HepG2 (cell line): ENCODE results near the gene VARS2. TPM values are rescaled to one million over a fixed set of nuclear protein-coding genes. Genes with fewer than 3 reads are reported as not detected.

ENCODE experiments used
- ATRX ChIP-seq: sonication (generic); formaldehyde crosslinking; IDR thresholded peaks from 2 replicates; pipeline ENCODE4 v1.4.0; 2020; ENCODE audit warnings: missing genetic modification reagents, borderline replicate concordance
- ETV6 ChIP-seq: sonication (generic); formaldehyde crosslinking; conservative IDR thresholded peaks from 2 replicates; pipeline ENCODE4 v1.4.0; 2020; ENCODE audit warnings: missing genetic modification reagents
- HNRNPH1 ChIP-seq: fragments of 200-400 bp; formaldehyde crosslinking; optimal IDR thresholded peaks from 2 replicates; pipeline ENCODE3; 2017; ENCODE audit warnings: mild to moderate bottlenecking, low read depth, low read length
- JARID2 ChIP-seq: sonication (generic); formaldehyde crosslinking; IDR thresholded peaks from 2 replicates; pipeline ENCODE4 v1.8.1; 2023; ENCODE audit warnings: missing genetic modification reagents, inconsistent platforms; ENCODE audit not compliant: insufficient replicate concordance
- MAZ ChIP-seq, 2 experiments: sonication (generic) in 1 of 2; formaldehyde crosslinking in 1 of 2; IDR thresholded peaks; 2 replicates each; pipeline versions ENCODE4 v1.5.0 to v1.6.1; 2012 to 2020; ENCODE audit warnings: low read depth in 2 of 2, mild to moderate bottlenecking in 2 of 2, borderline replicate concordance in 1 of 2, improper control_type of control experiment in 1 of 2, low read length in 1 of 2, missing genetic modification reagents in 1 of 2, moderate library complexity in 1 of 2
- MEIS2 ChIP-seq: sonication (generic); formaldehyde crosslinking; IDR thresholded peaks from 2 replicates; pipeline ENCODE4 v1.9.0; 2021; ENCODE audit warnings: mild to moderate bottlenecking, missing genetic modification reagents
- MLLT10 ChIP-seq: sonication (generic); formaldehyde crosslinking; IDR thresholded peaks from 2 replicates; pipeline ENCODE4 v1.4.0; 2020; ENCODE audit warnings: missing genetic modification reagents
- NAIF1 ChIP-seq: sonication (generic); formaldehyde crosslinking; IDR thresholded peaks from 2 replicates; pipeline ENCODE4 v1.5.0; 2020; ENCODE audit warnings: mild to moderate bottlenecking, missing genetic modification reagents, borderline replicate concordance
- NFYB ChIP-seq: sonication (generic); formaldehyde crosslinking; IDR thresholded peaks from 2 replicates; pipeline ENCODE4 v1.4.0; 2020; ENCODE audit warnings: missing genetic modification reagents
- POLR2AphosphoS5 ChIP-seq: IDR thresholded peaks from 2 replicates; pipeline ENCODE4 v1.6.1; 2012; ENCODE audit warnings: low read depth, low read length
- ZBTB3 ChIP-seq: sonication (generic); formaldehyde crosslinking; IDR thresholded peaks from 2 replicates; pipeline ENCODE4 v1.4.0; 2020; ENCODE audit warnings: low read depth, mild to moderate bottlenecking, moderate library complexity, missing genetic modification reagents, borderline replicate concordance
- ZBTB7B ChIP-seq: sonication (generic); formaldehyde crosslinking; IDR thresholded peaks from 2 replicates; pipeline ENCODE4 v1.4.0; 2020; ENCODE audit warnings: missing genetic modification reagents
- ZNF121 ChIP-seq: sonication (generic); formaldehyde crosslinking; IDR thresholded peaks from 2 replicates; pipeline ENCODE4 v1.5.0; 2020; ENCODE audit warnings: mild to moderate bottlenecking, missing genetic modification reagents
- ZNF331 ChIP-seq: sonication (generic); formaldehyde crosslinking; IDR thresholded peaks from 2 replicates; pipeline ENCODE4 v1.4.0; 2020; ENCODE audit warnings: missing genetic modification reagents
- polyA plus RNA-seq, 8 experiments: library from polyadenylated mRNA; depleted of rRNA in 3 of 8; stranded (reverse) in 7 of 8; unstranded in 1 of 8; fragments of >200 nt; fragmentation: Illumina TruSeq in 4 of 8; extraction: Trizol in 4 of 8; gene quantifications; 2 replicates each; pipeline versions ENCODE4 v1.2.1 to v1.2.3, GENCODE V29; 2011 to 2016; ENCODE audit warnings: low read depth in 4 of 8, missing spikeins in 1 of 8, mixed read lengths in 1 of 8; ENCODE audit not compliant: insufficient read depth in 1 of 8
- total RNA-seq, 5 experiments: library from RNA; depleted of rRNA; stranded (reverse); fragments of >200 nt; fragmentation: Illumina TruSeq; extraction: Trizol; gene quantifications; 2 replicates each; pipeline ENCODE4 v1.2.3, GENCODE V29; 2016; ENCODE audit warnings: low read depth in 1 of 5
- TF ChIP-seq, protein P1 (sequence below): sonication (generic); formaldehyde crosslinking; IDR thresholded peaks from 2 replicates; pipeline ENCODE4 v1.5.1; 2020; ENCODE audit warnings: missing genetic modification reagents, mild to moderate bottlenecking, borderline replicate concordance
- TF ChIP-seq, protein P2 (sequence below): sonication (generic); formaldehyde crosslinking; IDR thresholded peaks from 2 replicates; pipeline ENCODE4 v1.5.0; 2020; ENCODE audit warnings: mild to moderate bottlenecking, missing genetic modification reagents
- TF ChIP-seq, protein P3 (sequence below): sonication (generic); formaldehyde crosslinking; IDR thresholded peaks from 2 replicates; pipeline ENCODE4 v1.4.0; 2020; ENCODE audit warnings: missing genetic modification reagents
- TF ChIP-seq, protein P4 (sequence below): sonication (generic); formaldehyde crosslinking; IDR thresholded peaks from 2 replicates; pipeline ENCODE4 v1.4.0; 2020; ENCODE audit warnings: missing genetic modification reagents
- TF ChIP-seq, protein P5 (sequence below): sonication (generic); formaldehyde crosslinking; IDR thresholded peaks from 2 replicates; pipeline ENCODE4 v1.8.0; 2022; ENCODE audit warnings: mild to moderate bottlenecking, missing genetic modification reagents; ENCODE audit not compliant: insufficient replicate concordance

VARS2 gene
- total and polyA plus RNA-seq, 2 of the 13 experiments (the other 11 are each of a cell fraction or from before 2014, with no cell fraction given), result 61.8 to 71.8 TPM

DNA sequence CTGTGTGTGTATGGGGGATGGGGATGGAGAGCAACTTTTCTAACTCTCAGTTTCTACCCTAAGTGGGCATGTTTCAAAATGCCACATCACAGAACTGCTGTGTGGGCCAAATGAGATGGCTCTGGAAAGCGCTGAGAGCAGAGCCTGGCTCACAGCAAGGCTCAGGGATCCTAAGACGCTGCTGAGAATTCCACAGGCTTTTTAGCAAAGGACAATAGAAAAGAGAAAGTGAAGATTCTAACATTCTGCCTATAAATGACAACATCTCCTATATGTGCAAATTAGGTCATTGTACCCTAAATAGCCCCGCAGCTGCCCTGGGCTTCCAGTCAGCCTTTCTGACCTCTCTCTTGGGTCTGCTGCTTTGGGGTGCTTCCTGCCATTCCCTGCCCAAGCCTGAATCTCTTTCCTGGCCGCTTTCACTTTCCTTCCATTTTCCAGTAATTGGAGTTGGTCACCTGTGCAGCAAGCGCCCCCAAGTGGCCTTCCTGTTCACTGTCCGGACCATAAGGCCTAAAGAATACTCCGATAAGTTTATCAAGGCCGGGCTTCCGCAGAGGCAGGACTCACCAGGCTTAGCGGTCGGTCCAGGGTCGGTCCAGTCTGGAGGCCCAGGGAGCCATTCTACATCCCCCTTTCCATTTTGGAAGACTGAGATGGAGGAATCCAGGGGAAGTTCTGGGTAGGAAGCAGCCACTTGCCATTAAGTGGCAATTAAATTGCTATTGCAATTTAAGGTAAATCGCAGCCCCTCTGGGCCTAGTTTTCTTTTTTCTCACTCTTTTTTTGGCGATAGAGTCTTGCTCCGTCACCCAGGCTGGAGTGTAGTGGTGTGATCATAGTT lies 36.4 kb upstream of the VARS2 start (continued):
- TF ChIP-seq, protein P1, sequence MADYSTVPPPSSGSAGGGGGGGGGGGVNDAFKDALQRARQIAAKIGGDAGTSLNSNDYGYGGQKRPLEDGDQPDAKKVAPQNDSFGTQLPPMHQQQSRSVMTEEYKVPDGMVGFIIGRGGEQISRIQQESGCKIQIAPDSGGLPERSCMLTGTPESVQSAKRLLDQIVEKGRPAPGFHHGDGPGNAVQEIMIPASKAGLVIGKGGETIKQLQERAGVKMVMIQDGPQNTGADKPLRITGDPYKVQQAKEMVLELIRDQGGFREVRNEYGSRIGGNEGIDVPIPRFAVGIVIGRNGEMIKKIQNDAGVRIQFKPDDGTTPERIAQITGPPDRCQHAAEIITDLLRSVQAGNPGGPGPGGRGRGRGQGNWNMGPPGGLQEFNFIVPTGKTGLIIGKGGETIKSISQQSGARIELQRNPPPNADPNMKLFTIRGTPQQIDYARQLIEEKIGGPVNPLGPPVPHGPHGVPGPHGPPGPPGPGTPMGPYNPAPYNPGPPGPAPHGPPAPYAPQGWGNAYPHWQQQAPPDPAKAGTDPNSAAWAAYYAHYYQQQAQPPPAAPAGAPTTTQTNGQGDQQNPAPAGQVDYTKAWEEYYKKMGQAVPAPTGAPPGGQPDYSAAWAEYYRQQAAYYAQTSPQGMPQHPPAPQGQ (CRISPR knock-in tag), result no peak
- TF ChIP-seq, protein P2, sequence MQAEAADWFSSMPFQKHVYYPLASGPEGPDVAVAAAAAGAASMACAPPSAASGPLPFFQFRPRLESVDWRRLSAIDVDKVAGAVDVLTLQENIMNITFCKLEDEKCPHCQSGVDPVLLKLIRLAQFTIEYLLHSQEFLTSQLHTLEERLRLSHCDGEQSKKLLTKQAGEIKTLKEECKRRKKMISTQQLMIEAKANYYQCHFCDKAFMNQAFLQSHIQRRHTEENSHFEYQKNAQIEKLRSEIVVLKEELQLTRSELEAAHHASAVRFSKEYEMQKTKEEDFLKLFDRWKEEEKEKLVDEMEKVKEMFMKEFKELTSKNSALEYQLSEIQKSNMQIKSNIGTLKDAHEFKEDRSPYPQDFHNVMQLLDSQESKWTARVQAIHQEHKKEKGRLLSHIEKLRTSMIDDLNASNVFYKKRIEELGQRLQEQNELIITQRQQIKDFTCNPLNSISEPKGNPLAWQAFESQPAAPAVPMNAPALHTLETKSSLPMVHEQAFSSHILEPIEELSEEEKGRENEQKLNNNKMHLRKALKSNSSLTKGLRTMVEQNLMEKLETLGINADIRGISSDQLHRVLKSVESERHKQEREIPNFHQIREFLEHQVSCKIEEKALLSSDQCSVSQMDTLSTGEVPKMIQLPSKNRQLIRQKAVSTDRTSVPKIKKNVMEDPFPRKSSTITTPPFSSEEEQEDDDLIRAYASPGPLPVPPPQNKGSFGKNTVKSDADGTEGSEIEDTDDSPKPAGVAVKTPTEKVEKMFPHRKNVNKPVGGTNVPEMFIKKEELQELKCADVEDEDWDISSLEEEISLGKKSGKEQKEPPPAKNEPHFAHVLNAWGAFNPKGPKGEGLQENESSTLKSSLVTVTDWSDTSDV (CRISPR knock-in tag), result no peak
- TF ChIP-seq ZNF331 (CRISPR knock-in tag) (peak; percentile 69), ZBTB3 (CRISPR knock-in tag) (no peak), NAIF1 (CRISPR knock-in tag) (no peak), MEIS2 (CRISPR knock-in tag) (no peak; the same call in 1 of the 2 replicates), POLR2AphosphoS5 (no peak), ATRX (no peak), ZNF121 (CRISPR knock-in tag) (no peak), ZBTB7B (CRISPR knock-in tag) (peak; percentile 76), MAZ (IDR thresholded peaks at IDR 0.05; ENCODE audit: borderline replicate concordance, low read depth, low read length) (no peak), MAZ (CRISPR knock-in tag; IDR thresholded peaks at IDR 0.05; ENCODE audit: low read depth) (peak; percentile 55; the same call in 1 of the 2 replicates), HNRNPH1 (no peak), MLLT10 (CRISPR knock-in tag) (no peak), ETV6 (CRISPR knock-in tag) (peak; percentile 43; the same call in 1 of the 2 replicates), NFYB (CRISPR knock-in tag) (no peak), JARID2 (CRISPR knock-in tag) (peak; percentile 34)
- TF ChIP-seq, protein P3, sequence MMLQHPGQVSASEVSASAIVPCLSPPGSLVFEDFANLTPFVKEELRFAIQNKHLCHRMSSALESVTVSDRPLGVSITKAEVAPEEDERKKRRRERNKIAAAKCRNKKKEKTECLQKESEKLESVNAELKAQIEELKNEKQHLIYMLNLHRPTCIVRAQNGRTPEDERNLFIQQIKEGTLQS (CRISPR knock-in tag), result no peak
- TF ChIP-seq, protein P4, sequence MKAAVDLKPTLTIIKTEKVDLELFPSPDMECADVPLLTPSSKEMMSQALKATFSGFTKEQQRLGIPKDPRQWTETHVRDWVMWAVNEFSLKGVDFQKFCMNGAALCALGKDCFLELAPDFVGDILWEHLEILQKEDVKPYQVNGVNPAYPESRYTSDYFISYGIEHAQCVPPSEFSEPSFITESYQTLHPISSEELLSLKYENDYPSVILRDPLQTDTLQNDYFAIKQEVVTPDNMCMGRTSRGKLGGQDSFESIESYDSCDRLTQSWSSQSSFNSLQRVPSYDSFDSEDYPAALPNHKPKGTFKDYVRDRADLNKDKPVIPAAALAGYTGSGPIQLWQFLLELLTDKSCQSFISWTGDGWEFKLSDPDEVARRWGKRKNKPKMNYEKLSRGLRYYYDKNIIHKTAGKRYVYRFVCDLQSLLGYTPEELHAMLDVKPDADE (CRISPR knock-in tag), result no peak
- TF ChIP-seq, protein P5, sequence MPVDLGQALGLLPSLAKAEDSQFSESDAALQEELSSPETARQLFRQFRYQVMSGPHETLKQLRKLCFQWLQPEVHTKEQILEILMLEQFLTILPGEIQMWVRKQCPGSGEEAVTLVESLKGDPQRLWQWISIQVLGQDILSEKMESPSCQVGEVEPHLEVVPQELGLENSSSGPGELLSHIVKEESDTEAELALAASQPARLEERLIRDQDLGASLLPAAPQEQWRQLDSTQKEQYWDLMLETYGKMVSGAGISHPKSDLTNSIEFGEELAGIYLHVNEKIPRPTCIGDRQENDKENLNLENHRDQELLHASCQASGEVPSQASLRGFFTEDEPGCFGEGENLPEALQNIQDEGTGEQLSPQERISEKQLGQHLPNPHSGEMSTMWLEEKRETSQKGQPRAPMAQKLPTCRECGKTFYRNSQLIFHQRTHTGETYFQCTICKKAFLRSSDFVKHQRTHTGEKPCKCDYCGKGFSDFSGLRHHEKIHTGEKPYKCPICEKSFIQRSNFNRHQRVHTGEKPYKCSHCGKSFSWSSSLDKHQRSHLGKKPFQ (CRISPR knock-in tag), result no peak
